Neural progenitor cell (in vitro differentiated cells): Measurements from ENCODE around the gene BCAP31.

Experiments used
- EZH2 ChIP-seq: fragments of 200-600 bp; sonication (generic); IDR thresholded peaks from 2 replicates; pipeline ENCODE4 v1.6.1; 2017; ENCODE audit warnings: antibody characterized with exemption, mild to moderate bottlenecking, moderate library complexity
- EZH2phosphoT487 ChIP-seq: fragments of 200-600 bp; sonication (generic); IDR thresholded peaks from 2 replicates; pipeline ENCODE4 v1.6.1; 2017; ENCODE audit warnings: antibody characterized with exemption
- TF ChIP-seq, protein P1 (sequence below): fragments of 200-600 bp; sonication (generic); IDR thresholded peaks from 2 replicates; pipeline ENCODE4 v1.5.1; 2017; ENCODE audit warnings: antibody characterized with exemption, mild to moderate bottlenecking

DNA sequence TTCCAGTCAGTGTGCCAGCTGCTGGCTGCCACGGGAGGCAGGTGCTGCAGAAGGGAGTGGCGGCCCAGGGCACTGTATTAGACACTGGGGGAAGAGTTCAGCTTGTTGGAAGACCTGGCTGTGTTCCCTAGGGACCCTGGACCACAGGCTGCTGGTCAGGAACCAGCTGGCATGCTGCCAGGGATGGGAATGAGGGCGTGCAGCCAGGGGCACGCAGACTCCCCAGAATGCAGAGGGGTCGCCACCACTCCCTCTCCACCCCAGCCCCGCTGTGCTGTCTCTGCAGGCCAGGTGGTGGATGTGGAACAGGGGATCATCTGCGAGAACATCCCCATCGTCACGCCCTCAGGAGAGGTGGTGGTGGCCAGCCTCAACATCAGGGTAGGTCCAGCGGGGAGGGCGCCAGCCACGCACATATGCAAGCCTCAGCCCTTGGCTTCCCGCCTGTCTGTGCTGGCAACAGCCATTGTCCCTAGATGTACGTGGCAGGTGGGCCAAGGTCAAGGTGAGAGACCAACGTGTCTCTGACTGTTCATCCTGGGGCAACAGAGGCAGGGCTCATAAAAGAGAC lies 12.8 kb upstream of the BCAP31 start:
- TF ChIP-seq, protein P1, sequence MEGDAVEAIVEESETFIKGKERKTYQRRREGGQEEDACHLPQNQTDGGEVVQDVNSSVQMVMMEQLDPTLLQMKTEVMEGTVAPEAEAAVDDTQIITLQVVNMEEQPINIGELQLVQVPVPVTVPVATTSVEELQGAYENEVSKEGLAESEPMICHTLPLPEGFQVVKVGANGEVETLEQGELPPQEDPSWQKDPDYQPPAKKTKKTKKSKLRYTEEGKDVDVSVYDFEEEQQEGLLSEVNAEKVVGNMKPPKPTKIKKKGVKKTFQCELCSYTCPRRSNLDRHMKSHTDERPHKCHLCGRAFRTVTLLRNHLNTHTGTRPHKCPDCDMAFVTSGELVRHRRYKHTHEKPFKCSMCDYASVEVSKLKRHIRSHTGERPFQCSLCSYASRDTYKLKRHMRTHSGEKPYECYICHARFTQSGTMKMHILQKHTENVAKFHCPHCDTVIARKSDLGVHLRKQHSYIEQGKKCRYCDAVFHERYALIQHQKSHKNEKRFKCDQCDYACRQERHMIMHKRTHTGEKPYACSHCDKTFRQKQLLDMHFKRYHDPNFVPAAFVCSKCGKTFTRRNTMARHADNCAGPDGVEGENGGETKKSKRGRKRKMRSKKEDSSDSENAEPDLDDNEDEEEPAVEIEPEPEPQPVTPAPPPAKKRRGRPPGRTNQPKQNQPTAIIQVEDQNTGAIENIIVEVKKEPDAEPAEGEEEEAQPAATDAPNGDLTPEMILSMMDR = no peak
- no peak for TF ChIP-seq EZH2
- no peak for TF ChIP-seq EZH2phosphoT487
